PC-3 (cell line): ENCODE data around the gene PSMD1. TPM values are rescaled to one million over a fixed set of nuclear protein-coding genes. Genes with fewer than 3 reads are reported as not detected.

Experiments used
- ATAC-seq: fragments of 200-7000 bp; cut with Tn5 transposase; 2 replicates; pipeline ENCODE4 v1.9.1; 2020; ENCODE audit warnings: mild to moderate bottlenecking, moderate library complexity
- Bru-seq: library from RNA; stranded (reverse); fragments of 400-500 nt; gene quantifications from one replicate; lab custom pipeline; 2021; lab: Mats Ljungman, UMichigan
- BruChase-seq, 2 experiments: library from RNA; stranded (reverse); fragments of 400-500 nt; gene quantifications; one replicate each; lab custom pipeline; 2021; lab: Mats Ljungman, UMichigan
- BruUV-seq: library from RNA; stranded (reverse); fragments of 400-500 nt; replicated peaks from 2 replicates; lab custom pipeline; 2021; lab: Mats Ljungman, UMichigan
- CTCF ChIA-PET: fragments of 300-600 bp; sonication (Branson Sonifier 250); formaldehyde crosslinking; loops from one replicate; lab custom pipeline; 2022; ENCODE audit warnings: antibody characterized with exemption; lab: Charles Lee
- POLR2A ChIA-PET: fragments of 300-600 bp; sonication (Branson Sonifier 250); formaldehyde crosslinking; loops from one replicate; lab custom pipeline; 2022; ENCODE audit warnings: antibody characterized with exemption; ENCODE audit not compliant: unreplicated experiment; lab: Charles Lee
- DNase-seq: peaks from one replicate; pipeline ENCODE4 v3.0.0-alpha.2; 2015
- H2AFZ ChIP-seq: fragments of 300-600 bp; sonication (generic); 2 replicates; pipeline ENCODE4 v1.6.0; 2016; ENCODE audit warnings: antibody characterized with exemption, low read length
- H3F3A ChIP-seq: fragments of 300-600 bp; sonication (generic); one replicate; pipeline ENCODE4 v1.6.0; 2017; ENCODE audit warnings: antibody characterized with exemption, low read length, control low read depth, mild to moderate bottlenecking; ENCODE audit not compliant: unreplicated experiment
- H3K27ac ChIP-seq: fragments of 300-600 bp; sonication (generic); 2 replicates; pipeline ENCODE4 v1.5.1; 2016; ENCODE audit warnings: mild to moderate bottlenecking, low read length
- H3K27me3 ChIP-seq: fragments of 300-600 bp; sonication (generic); 2 replicates; pipeline ENCODE4 v1.6.1; 2016; ENCODE audit warnings: low read length, mixed read lengths
- H3K36me3 ChIP-seq: fragments of 300-600 bp; sonication (generic); 2 replicates; pipeline ENCODE4 v1.6.1; 2016; ENCODE audit warnings: low read depth, mixed run types, low read length, mixed read lengths
- H3K4me1 ChIP-seq: fragments of 300-600 bp; sonication (generic); 2 replicates; pipeline ENCODE4 v1.5.1; 2016; ENCODE audit warnings: low read length; ENCODE audit not compliant: insufficient read depth
- H3K4me2 ChIP-seq: fragments of 300-600 bp; sonication (generic); 2 replicates; pipeline ENCODE4 v1.6.0; 2016; ENCODE audit warnings: low read length
- H3K4me3 ChIP-seq: fragments of 300-600 bp; sonication (generic); 2 replicates; pipeline ENCODE4 v1.5.1; 2016; ENCODE audit warnings: mild to moderate bottlenecking, low read length, mixed read lengths
- H3K79me2 ChIP-seq: fragments of 300-600 bp; sonication (generic); 2 replicates; pipeline ENCODE4 v1.6.1; 2017; ENCODE audit warnings: low read length, mixed read lengths
- H3K9ac ChIP-seq: fragments of 300-600 bp; sonication (generic); 2 replicates; pipeline ENCODE4 v1.6.0; 2016; ENCODE audit warnings: mild to moderate bottlenecking, low read length
- H3K9me2 ChIP-seq: fragments of 300-600 bp; sonication (generic); replicated peaks from 2 replicates; pipeline ENCODE4 v1.6.1; 2016; ENCODE audit warnings: mixed run types, low read length, mixed read lengths
- H3K9me3 ChIP-seq: fragments of 300-600 bp; sonication (generic); 2 replicates; pipeline ENCODE4 v1.6.1; 2016; ENCODE audit warnings: low read length, mixed read lengths
- H4K20me1 ChIP-seq: fragments of 300-600 bp; sonication (generic); 2 replicates; pipeline ENCODE4 v1.6.1; 2016; ENCODE audit warnings: low read length, mixed read lengths
- CTCF ChIP-seq: fragments of 300-600 bp; sonication (generic); conservative IDR thresholded peaks from 2 replicates; pipeline ENCODE4 v1.5.1; 2017; ENCODE audit warnings: antibody characterized with exemption, low read depth, mild to moderate bottlenecking, low read length
- EZH2 ChIP-seq: fragments of 300-600 bp; sonication (generic); IDR thresholded peaks from one replicate; pipeline ENCODE4 v1.6.1; 2017; ENCODE audit warnings: antibody characterized with exemption, mild to moderate bottlenecking, low read length; ENCODE audit not compliant: unreplicated experiment
- EZH2phosphoT487 ChIP-seq: fragments of 300-600 bp; sonication (generic); IDR thresholded peaks from 2 replicates; pipeline ENCODE4 v1.6.1; 2018; ENCODE audit warnings: mild to moderate bottlenecking, antibody characterized with exemption, low read length, borderline replicate concordance
- intact Hi-C: fragments of 100-400 bp; cut with micrococcal nuclease; formaldehyde crosslinking; loops from 2 replicates; pipeline ENCODE4 v1.9.0; 2023
- long read RNA-seq: library from polyadenylated mRNA; unstranded; transcript quantifications from one replicate; pipeline ENCODE4 v2.0.0, GENCODE V29; 2021; ENCODE audit not compliant: unreplicated experiment
- total RNA-seq: library from RNA; depleted of rRNA; stranded (reverse); fragments of >200 nt; gene quantifications from 2 replicates; pipeline ENCODE4 v1.2.3, GENCODE V29; 2014; rRNA removed

Gene PSMD1
- total RNA-seq (154 and 208 TPM in 2 replicates), Bru-seq, nascent RNA (percentile 92 among the genes with signal in this experiment), BruChase-seq, experiment 1, labeled RNA remaining after a 6-hour chase (percentile 84 among the genes with signal in this experiment), BruChase-seq, experiment 2, labeled RNA remaining after a 2-hour chase (percentile 84 among the genes with signal in this experiment)
- long read RNA-seq, transcript PSMD1-212 (2 exons, 546 nt) = minor isoform, 6 of 232 reads
- long read RNA-seq, transcript PSMD1-201 (25 exons, 3,326 nt) = major isoform, 33 of 232 reads
- long read RNA-seq, partial matches to known transcripts = 176 of 232 reads
- long read RNA-seq, other reads (novel, unspliced or antisense) = 16 of 232 reads

GRCh38 chr2:231056453-231057416 is at the start of gene PSMD1:
Gene PSMD1, plus strand, starts transcription at chr2:231056867. Its CDS starts 159 bp downstream, at chr2:231057026.
- no peaks in the 10 kb centered on the region for H3K9me2 ChIP-seq
- no peaks in the 10 kb centered on the region for H3K9me3 ChIP-seq
- no TSS peak for BruUV-seq
- TF ChIP-seq EZH2 (no peak), CTCF (peak; percentile 89)
- H3K4me3 ChIP-seq = peak within 1 kb of the TSS; percentile 100
- intact Hi-C loops = loop anchor here (5.0 kb wide), 1 partner anchor 154 kb away; no protein-coding TSS in a partner anchor
- peak within 1 kb of the TSS; percentile 100 for H3K9ac ChIP-seq
- no peaks in the 10 kb centered on the region for H3K27me3 ChIP-seq
- H3K4me2 ChIP-seq = peak within 1 kb of the TSS; percentile 97
- peaks cover 8% of the 10 kb centered on the region for H3K36me3 ChIP-seq
- H2AFZ ChIP-seq = peak within 1 kb of the TSS; percentile 88
- ChIA-PET CTCF (interaction anchor here (0.5 kb wide), 1 partner anchor 395 kb away, joined by 5 read pairs; no protein-coding TSS in a partner anchor), POLR2A (no interaction called here)
- DNase-seq (peak; percentile 91), ATAC-seq (peak; percentile 70)
- peaks cover 26% of the 10 kb centered on the region for H3K4me1 ChIP-seq
- peaks cover 37% of the 10 kb centered on the region for H4K20me1 ChIP-seq
- H3F3A ChIP-seq = no peaks in the 10 kb centered on the region
- H3K79me2 ChIP-seq = peaks cover 50% of the 10 kb centered on the region
- H3K27ac ChIP-seq = peak within 1 kb of the TSS; percentile 80

- ATAC-seq (no peak), DNase-seq (no peak)
- H4K20me1 ChIP-seq = no peaks in the 10 kb centered on the region
- no peak overlapping the region for H3K9ac ChIP-seq
- POLR2A ChIA-PET = no interaction called here
- no peak overlapping the region for H3K27ac ChIP-seq
- H3K79me2 ChIP-seq = no peaks in the 10 kb centered on the region
- CTCF ChIA-PET = no interaction called here
- H3K9me2 ChIP-seq = no peaks in the 10 kb centered on the region
- no peaks in the 10 kb centered on the region for H3K4me1 ChIP-seq
- H3K27me3 ChIP-seq = peaks cover 3% of the 10 kb centered on the region
- intact Hi-C loops = no loop called here
- no peaks in the 10 kb centered on the region for H3K36me3 ChIP-seq
- TF ChIP-seq EZH2phosphoT487 (no peak), CTCF (no peak), EZH2 (no peak)
- H3K9me3 ChIP-seq = no peaks in the 10 kb centered on the region
- no peak overlapping the region for H3K4me3 ChIP-seq
- H3F3A ChIP-seq = no peaks in the 10 kb centered on the region
- BruUV-seq = no TSS peak
- H2AFZ ChIP-seq = no peak overlapping the region
- H3K4me2 ChIP-seq = no peak overlapping the region
These were observed 49.2 kb upstream of the PSMD1 start for GRCh38 chr2:231007286-231008098.
